HFFc6 (cell line): ENCODE results near the gene GRIN3B. TPM values are rescaled to one million over a fixed set of nuclear protein-coding genes. Genes with fewer than 3 reads are reported as not detected.

ENCODE experiments used
- DNase-seq: peaks from one replicate; pipeline ENCODE4 v3.0.0-alpha.2; 2018
- H3K27ac Mint-ChIP-seq: 2 replicates; pipeline ENCODE4 v1.8.0; 2020; ENCODE audit warnings: mild to moderate bottlenecking, mixed read lengths
- H3K27me3 Mint-ChIP-seq: 2 replicates; pipeline ENCODE4 v1.8.0; 2021; ENCODE audit warnings: mild to moderate bottlenecking, moderate library complexity, mixed read lengths; ENCODE audit not compliant: insufficient read depth
- H3K36me3 Mint-ChIP-seq: 2 replicates; pipeline ENCODE4 v1.8.0; 2021; ENCODE audit warnings: low read depth, mixed read lengths
- H3K4me1 Mint-ChIP-seq: 2 replicates; pipeline ENCODE4 v1.8.0; 2020; ENCODE audit warnings: low read depth, mixed read lengths
- H3K4me3 Mint-ChIP-seq: 2 replicates; pipeline ENCODE4 v1.8.0; 2020; ENCODE audit warnings: mild to moderate bottlenecking, moderate library complexity, mixed read lengths
- H3K9me3 Mint-ChIP-seq: 2 replicates; pipeline ENCODE4 v1.8.0; 2020; ENCODE audit warnings: mild to moderate bottlenecking, mixed read lengths
- total RNA-seq, 6 experiments: library from RNA; stranded (reverse); fragmentation: NEBNext Ultra II Directional; extraction: Animal tissue kit (Norgen Biotek cat#: 25700); gene quantifications; 2 replicates in 1 of 6; 3 replicates in 5 of 6; pipeline ENCODE4 v1.2.3, GENCODE V29; 2021
- TF ChIP-seq, protein P1 (sequence below): fragments of 200-600 bp; sonication (generic); IDR thresholded peaks from 2 replicates; pipeline ENCODE4 v1.5.0; 2021; ENCODE audit warnings: antibody characterized with exemption, mild to moderate bottlenecking

The GRIN3B gene
- total RNA-seq, 6 experiments from 2014 or later: 0.34 to 0.66 (median 0.41) TPM

DNA sequence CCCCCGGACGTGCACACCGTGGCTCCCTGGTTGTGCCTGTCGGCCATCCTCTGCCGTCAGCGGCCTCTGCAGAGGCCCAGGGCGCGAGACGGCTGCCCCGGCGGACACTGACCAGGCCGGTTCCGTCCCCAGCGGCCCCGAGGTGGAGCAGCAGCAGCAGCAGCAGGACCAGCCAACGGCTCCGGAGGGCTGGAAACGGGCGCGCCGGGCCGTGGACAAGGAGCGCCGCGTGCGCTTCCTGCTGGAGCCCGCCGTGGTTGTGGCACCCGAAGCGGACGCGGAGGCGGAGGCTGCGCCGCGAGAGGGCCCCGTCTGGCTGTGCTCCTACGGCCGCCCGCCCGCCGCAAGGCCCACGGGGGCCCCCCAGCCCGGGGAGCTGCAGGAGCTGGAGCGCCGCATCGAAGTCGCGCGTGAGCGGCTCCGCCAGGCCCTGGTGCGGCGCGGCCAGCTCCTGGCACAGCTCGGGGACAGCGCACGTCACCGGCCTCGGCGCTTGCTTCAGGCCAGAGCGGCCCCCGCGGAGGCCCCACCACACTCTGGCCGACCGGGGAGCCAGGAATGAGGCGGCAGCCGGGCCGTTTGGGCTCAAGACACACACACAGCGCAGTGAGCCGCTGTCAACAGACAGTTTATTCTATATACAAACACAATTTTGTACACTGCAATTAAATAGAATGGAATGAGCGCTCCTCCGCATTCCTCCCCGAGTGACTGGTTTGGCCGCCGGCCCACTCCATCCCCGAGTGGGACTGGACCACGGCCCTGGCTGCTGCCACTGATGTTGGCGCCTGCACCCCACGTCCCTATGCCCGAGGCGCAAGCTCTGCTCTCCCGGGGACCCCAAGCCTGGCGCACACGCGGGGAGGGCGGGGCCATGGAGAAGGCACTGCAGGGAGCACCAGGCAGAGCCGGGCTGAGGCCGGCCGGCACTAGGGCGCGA lies 9.1 kb downstream of the GRIN3B start:
- Mint-ChIP-seq H3K27ac (peak overlapping the region; percentile 65), H3K4me1 (peaks cover 5% of the 10 kb centered on the region; the same call in 1 of the 2 replicates), H3K36me3 (no peaks in the 10 kb centered on the region), H3K27me3 (peaks cover 5% of the 10 kb centered on the region), H3K9me3 (peaks cover 4% of the 10 kb centered on the region; the same call in 1 of the 2 replicates), H3K4me3 (no peak overlapping the region; the same call in 1 of the 2 replicates)
- peak; percentile 89 for DNase-seq
- TF ChIP-seq, protein P1, sequence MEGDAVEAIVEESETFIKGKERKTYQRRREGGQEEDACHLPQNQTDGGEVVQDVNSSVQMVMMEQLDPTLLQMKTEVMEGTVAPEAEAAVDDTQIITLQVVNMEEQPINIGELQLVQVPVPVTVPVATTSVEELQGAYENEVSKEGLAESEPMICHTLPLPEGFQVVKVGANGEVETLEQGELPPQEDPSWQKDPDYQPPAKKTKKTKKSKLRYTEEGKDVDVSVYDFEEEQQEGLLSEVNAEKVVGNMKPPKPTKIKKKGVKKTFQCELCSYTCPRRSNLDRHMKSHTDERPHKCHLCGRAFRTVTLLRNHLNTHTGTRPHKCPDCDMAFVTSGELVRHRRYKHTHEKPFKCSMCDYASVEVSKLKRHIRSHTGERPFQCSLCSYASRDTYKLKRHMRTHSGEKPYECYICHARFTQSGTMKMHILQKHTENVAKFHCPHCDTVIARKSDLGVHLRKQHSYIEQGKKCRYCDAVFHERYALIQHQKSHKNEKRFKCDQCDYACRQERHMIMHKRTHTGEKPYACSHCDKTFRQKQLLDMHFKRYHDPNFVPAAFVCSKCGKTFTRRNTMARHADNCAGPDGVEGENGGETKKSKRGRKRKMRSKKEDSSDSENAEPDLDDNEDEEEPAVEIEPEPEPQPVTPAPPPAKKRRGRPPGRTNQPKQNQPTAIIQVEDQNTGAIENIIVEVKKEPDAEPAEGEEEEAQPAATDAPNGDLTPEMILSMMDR: 0 out of 2 replicates have a peak, but pooled peaks have one; percentile 4

DNA sequence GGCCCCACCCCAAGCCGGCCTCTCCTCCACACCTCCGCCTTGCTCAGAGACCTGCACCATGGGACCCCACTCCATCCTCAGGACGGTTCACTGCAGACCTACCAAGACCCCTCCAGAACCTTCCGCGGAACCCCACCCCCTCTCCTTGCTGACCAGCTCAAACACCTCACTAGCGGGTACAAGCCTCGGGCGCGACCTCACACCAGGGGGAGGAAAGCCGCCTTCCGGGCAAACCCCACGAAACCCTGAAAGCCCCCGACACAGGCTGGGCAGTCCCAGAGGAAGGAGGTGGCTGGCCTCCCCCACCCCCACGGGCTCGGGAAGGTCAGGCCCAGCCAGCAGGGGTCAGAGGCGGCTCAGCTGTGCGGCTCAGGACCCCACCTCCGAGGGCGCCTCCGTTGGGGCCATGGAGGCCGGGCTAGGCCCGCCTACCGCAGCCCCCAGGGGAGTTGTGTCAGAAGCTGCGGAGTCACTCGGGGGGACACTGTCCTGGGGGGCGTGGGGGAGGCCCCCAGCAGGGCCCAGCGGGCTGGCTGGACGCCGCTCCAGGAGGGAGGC lies 9.8 kb downstream of the GRIN3B start:
- Mint-ChIP-seq H3K4me1 (peaks cover 5% of the 10 kb centered on the region; the same call in 1 of the 2 replicates), H3K27me3 (peaks cover 4% of the 10 kb centered on the region), H3K4me3 (no peak overlapping the region), H3K36me3 (no peaks in the 10 kb centered on the region), H3K9me3 (peaks cover 2% of the 10 kb centered on the region; the same call in 1 of the 2 replicates), H3K27ac (peak overlapping the region; percentile 65)
- no peak for DNase-seq
- TF ChIP-seq, protein P1: no peak

DNA sequence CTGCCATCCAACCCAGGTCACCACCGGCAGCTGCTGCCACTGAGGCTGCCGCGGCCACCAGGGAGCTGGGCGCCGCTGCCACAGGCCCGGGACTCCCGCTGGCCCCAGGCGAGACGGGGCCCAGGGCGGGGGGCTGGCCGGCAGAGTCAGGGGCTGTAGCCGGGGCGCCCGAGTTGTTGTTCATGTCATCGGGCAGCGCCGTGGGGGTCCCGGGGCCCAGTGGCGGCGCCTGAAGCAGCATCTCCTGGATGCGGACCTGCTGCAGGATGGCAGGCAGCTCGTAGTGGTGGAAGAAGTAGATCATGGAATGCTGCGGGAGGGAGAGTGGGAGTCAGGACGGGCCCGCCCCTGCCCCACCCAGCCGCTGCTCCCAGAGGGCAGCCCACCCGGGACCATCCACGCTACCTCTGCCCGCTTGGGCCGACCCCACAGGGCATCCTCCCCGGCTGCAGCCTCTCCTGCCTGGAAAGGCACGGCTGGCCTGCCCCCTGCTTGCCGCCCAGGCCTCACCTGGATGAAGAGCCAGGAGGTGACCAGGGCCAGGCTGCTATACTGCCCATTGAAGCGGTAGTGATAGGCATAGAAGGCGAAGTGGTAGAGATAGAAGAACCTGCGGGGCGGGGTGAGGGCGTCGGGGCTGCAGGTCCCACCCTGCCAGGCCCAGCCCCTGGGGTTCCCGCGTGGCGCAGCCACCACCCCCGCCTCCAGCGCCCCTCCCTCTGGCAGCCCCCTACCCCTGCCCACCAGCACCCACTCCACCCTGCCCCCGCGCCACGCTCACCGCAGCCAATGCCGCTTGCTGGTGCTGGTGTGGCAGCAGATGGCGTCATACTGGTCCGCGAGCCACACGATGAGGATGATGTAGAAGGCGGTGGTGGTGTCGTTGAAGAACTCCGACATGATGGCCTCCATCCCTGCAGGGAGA lies 10.6 kb downstream of the GRIN3B start:
- H3K4me1 Mint-ChIP-seq: peaks cover 5% of the 10 kb centered on the region; the same call in 1 of the 2 replicates
- H3K27ac Mint-ChIP-seq: no peak overlapping the region
- DNase-seq: no peak
- H3K4me3 Mint-ChIP-seq: no peak overlapping the region
- TF ChIP-seq, protein P1: no peak
- H3K27me3 Mint-ChIP-seq: peaks cover 2% of the 10 kb centered on the region
- H3K9me3 Mint-ChIP-seq: no peaks in the 10 kb centered on the region
- no peaks in the 10 kb centered on the region for H3K36me3 Mint-ChIP-seq

DNA sequence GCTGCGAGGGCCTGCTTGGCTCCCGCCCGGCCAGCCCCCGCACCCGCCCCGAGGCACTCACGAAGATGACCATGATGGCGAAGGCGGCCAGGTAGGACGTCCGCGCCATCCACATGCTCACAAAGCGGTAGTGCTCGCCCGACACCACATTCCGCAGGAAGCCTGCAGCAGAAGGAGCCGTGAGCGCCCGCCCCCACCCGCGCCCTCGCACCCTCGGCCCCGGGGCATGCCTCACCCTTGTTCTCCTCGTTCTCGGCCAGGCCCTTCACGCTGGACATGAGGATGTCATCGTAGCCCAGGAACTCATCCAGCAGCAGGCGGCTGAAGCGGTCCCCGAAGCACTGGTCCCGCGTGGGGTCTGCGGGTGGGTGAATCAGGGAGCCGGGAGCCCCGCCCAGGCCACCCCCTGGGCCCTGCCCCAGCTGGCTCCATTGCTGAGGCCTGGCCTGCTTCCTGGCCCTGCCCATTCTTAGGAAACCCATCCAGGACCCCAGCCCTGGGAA lies 11.7 kb downstream of the GRIN3B start:
- peaks cover 2% of the 10 kb centered on the region for H3K27me3 Mint-ChIP-seq
- no peaks in the 10 kb centered on the region for H3K9me3 Mint-ChIP-seq
- no peak overlapping the region for H3K27ac Mint-ChIP-seq
- DNase-seq: no peak
- no peaks in the 10 kb centered on the region for H3K36me3 Mint-ChIP-seq
- no peak overlapping the region for H3K4me3 Mint-ChIP-seq
- TF ChIP-seq, protein P1: no peak
- peaks cover 13% of the 10 kb centered on the region for H3K4me1 Mint-ChIP-seq

DNA sequence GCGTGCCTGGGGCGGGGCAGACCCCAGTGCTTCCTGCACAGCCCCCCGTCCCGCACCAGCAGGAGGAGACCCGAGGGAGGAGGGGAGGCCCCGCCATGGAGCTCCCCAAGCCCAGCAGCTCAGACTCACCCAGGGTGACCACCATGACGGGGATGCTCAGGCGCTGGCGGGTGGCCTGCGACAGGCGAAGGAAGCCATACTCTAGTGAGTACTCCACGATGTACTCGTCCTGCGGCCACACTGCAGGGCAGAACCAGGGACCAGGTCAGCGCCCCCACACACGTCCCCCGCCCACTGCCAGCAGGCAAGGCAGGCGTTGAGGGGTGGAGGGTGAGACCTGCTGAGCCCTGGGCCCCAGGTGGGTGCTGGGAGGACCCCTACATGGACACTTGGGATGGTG lies 12.1 kb downstream of the GRIN3B start:
- H3K27me3 Mint-ChIP-seq: no peaks in the 10 kb centered on the region; the same call in none of the 2 replicates

More for the DNA sequence above, 12.1 kb downstream of the GRIN3B start:
- Mint-ChIP-seq H3K27ac (no peak overlapping the region), H3K36me3 (no peaks in the 10 kb centered on the region), H3K9me3 (no peaks in the 10 kb centered on the region), H3K4me1 (peaks cover 17% of the 10 kb centered on the region), H3K4me3 (no peak overlapping the region)
- TF ChIP-seq, protein P1: no peak
- DNase-seq: no peak
